KOPT-K1 (cell line): ENCODE results near the gene MYLK4.

ENCODE experiments used
- H3K27ac ChIP-seq: fragments of 200-600 bp; sonication (generic); 2 replicates; pipeline ENCODE4 v1.5.1; 2016; ENCODE audit warnings: antibody characterized with exemption, mild to moderate bottlenecking, low read depth, low read length; ENCODE audit not compliant: poor library complexity, severe bottlenecking
- H3K36me3 ChIP-seq: fragments of 200-600 bp; sonication (generic); 2 replicates; pipeline ENCODE4 v1.5.1; 2017; ENCODE audit warnings: antibody characterized with exemption, mild to moderate bottlenecking, low read length, moderate library complexity; ENCODE audit not compliant: insufficient read depth
- H3K9me3 ChIP-seq: fragments of 200-600 bp; sonication (generic); 2 replicates; pipeline ENCODE4 v1.5.1; 2017; ENCODE audit warnings: antibody characterized with exemption, low read length, mild to moderate bottlenecking; ENCODE audit not compliant: insufficient read depth, poor library complexity, severe bottlenecking

The MYLK4 gene

GRCh38 chr6:2661651-2662050 is 89.1 kb downstream of the MYLK4 start:
- Histone ChIP-seq H3K27ac (no peak overlapping the region), H3K36me3 (no peaks in the 10 kb centered on the region), H3K9me3 (no peaks in the 10 kb centered on the region)

- Histone ChIP-seq H3K36me3 (no peaks in the 10 kb centered on the region), H3K9me3 (no peaks in the 10 kb centered on the region), H3K27ac (no peak overlapping the region)
These were observed 90.8 kb downstream of the MYLK4 start for GRCh38 chr6:2659882-2660281.

GRCh38 chr6:2659381-2659780 is 91.3 kb downstream of the MYLK4 start:
- Histone ChIP-seq H3K36me3 (no peaks in the 10 kb centered on the region), H3K9me3 (no peaks in the 10 kb centered on the region), H3K27ac (no peak overlapping the region)

GRCh38 chr6:2658788-2659187 is 91.9 kb downstream of the MYLK4 start:
- H3K9me3 ChIP-seq: no peaks in the 10 kb centered on the region
- no peak overlapping the region for H3K27ac ChIP-seq
- no peaks in the 10 kb centered on the region for H3K36me3 ChIP-seq

GRCh38 chr6:2656460-2657079 is 94.2 kb downstream of the MYLK4 start:
- H3K9me3 ChIP-seq: no peaks in the 10 kb centered on the region
- H3K27ac ChIP-seq: no peak overlapping the region
- no peaks in the 10 kb centered on the region for H3K36me3 ChIP-seq

- Histone ChIP-seq H3K36me3 (no peaks in the 10 kb centered on the region), H3K27ac (no peak overlapping the region), H3K9me3 (no peaks in the 10 kb centered on the region)
These were observed 94.8 kb downstream of the MYLK4 start for GRCh38 chr6:2655844-2656433.

GRCh38 chr6:2653369-2654032 is 97.2 kb downstream of the MYLK4 start:
- no peaks in the 10 kb centered on the region for H3K36me3 ChIP-seq
- no peak overlapping the region for H3K27ac ChIP-seq
- H3K9me3 ChIP-seq: no peaks in the 10 kb centered on the region

- Histone ChIP-seq H3K27ac (no peak overlapping the region), H3K36me3 (no peaks in the 10 kb centered on the region), H3K9me3 (no peaks in the 10 kb centered on the region)
These were observed 98.1 kb downstream of the MYLK4 start for GRCh38 chr6:2652611-2653010.

GRCh38 chr6:2651961-2652360 is 98.8 kb downstream of the MYLK4 start:
- H3K27ac ChIP-seq: no peak overlapping the region
- no peaks in the 10 kb centered on the region for H3K36me3 ChIP-seq
- H3K9me3 ChIP-seq: no peaks in the 10 kb centered on the region

- Histone ChIP-seq H3K36me3 (no peaks in the 10 kb centered on the region), H3K9me3 (no peaks in the 10 kb centered on the region)
These were observed 99.2 kb downstream of the MYLK4 start for GRCh38 chr6:2651536-2651935.

GRCh38 chr6:2646346-2646745 is 104.4 kb downstream of the MYLK4 start:
- Histone ChIP-seq H3K9me3 (no peaks in the 10 kb centered on the region), H3K27ac (no peak overlapping the region), H3K36me3 (no peaks in the 10 kb centered on the region)

More at GRCh38 chr6:2651536-2651935, 99.2 kb downstream of the MYLK4 start:
- no peak overlapping the region for H3K27ac ChIP-seq

- no peaks in the 10 kb centered on the region for H3K9me3 ChIP-seq
These were observed 106.7 kb downstream of the MYLK4 start for GRCh38 chr6:2643935-2644539.

GRCh38 chr6:2643130-2643529 is 107.6 kb downstream of the MYLK4 start:
- Histone ChIP-seq H3K9me3 (no peaks in the 10 kb centered on the region), H3K27ac (no peak overlapping the region), H3K36me3 (no peaks in the 10 kb centered on the region)

More at GRCh38 chr6:2643935-2644539, 106.7 kb downstream of the MYLK4 start:
- H3K36me3 ChIP-seq: no peaks in the 10 kb centered on the region
- no peak overlapping the region for H3K27ac ChIP-seq

- no peaks in the 10 kb centered on the region for H3K9me3 ChIP-seq
- H3K27ac ChIP-seq: no peak overlapping the region
- H3K36me3 ChIP-seq: no peaks in the 10 kb centered on the region
These were observed 109.5 kb downstream of the MYLK4 start for GRCh38 chr6:2641044-2641725.

- no peaks in the 10 kb centered on the region for H3K9me3 ChIP-seq
- no peak overlapping the region for H3K27ac ChIP-seq
- no peaks in the 10 kb centered on the region for H3K36me3 ChIP-seq
These were observed 110.2 kb downstream of the MYLK4 start for GRCh38 chr6:2640551-2640950.
